IMR-90 (cell line): ENCODE data around the gene KDM4B. TPM values are rescaled to one million over a fixed set of nuclear protein-coding genes. Genes with fewer than 3 reads are reported as not detected.

Source experiments
- ATAC-seq: fragments of 200-7000 bp; cut with Tn5 transposase; 2 replicates; pipeline ENCODE4 v1.9.1; 2020; ENCODE audit warnings: low read depth, mild to moderate bottlenecking, moderate library complexity
- BruUV-seq: library from RNA; stranded (reverse); fragments of 400-500 nt; replicated peaks from 2 replicates; lab custom pipeline; 2021; lab: Mats Ljungman, UMichigan
- CTCF ChIA-PET: fragments of 300-600 bp; formaldehyde crosslinking; extraction: SDS; loops from one replicate; lab custom pipeline; 2021; ENCODE audit warnings: antibody characterized with exemption; lab: Yijun Ruan, JAX
- POLR2A ChIA-PET: fragments of 300-600 bp; sonication (Branson Sonifier 250); formaldehyde crosslinking; loops from one replicate; lab custom pipeline; 2022; ENCODE audit warnings: antibody characterized with exemption; ENCODE audit not compliant: unreplicated experiment; lab: Charles Lee
- DNase-seq: peaks from one replicate; pipeline ENCODE4 v3.0.0; 2013
- H2AFZ ChIP-seq: replicated peaks from 2 replicates; pipeline ENCODE3; 2013; ENCODE audit warnings: low read length, mild to moderate bottlenecking; ENCODE audit not compliant: poor library complexity
- H2AK5ac ChIP-seq: 2 replicates; pipeline ENCODE4 v1.6.1; 2013; ENCODE audit warnings: low read depth, low read length, inconsistent platforms
- H2AK9ac ChIP-seq: replicated peaks from 2 replicates; pipeline ENCODE3; 2013; ENCODE audit warnings: mild to moderate bottlenecking, low read depth, low read length, moderate library complexity; ENCODE audit not compliant: poor library complexity
- H2BK120ac ChIP-seq: 2 replicates; pipeline ENCODE4 v1.6.1; 2013; ENCODE audit warnings: low read depth, low read length, inconsistent platforms
- H2BK15ac ChIP-seq: 3 replicates; pipeline ENCODE4 v1.6.1; 2013; ENCODE audit warnings: low read depth, low read length, inconsistent platforms
- H2BK20ac ChIP-seq: 2 replicates; pipeline ENCODE4 v1.6.1; 2013; ENCODE audit warnings: low read depth, mild to moderate bottlenecking, inconsistent platforms, low read length, moderate library complexity
- H2BK5ac ChIP-seq: 2 replicates; pipeline ENCODE4 v1.6.1; 2013; ENCODE audit warnings: mild to moderate bottlenecking, low read depth, low read length, inconsistent platforms; ENCODE audit not compliant: poor library complexity, severe bottlenecking
- H3K14ac ChIP-seq: replicated peaks from 2 replicates; pipeline ENCODE4 v1.6.1; 2013; ENCODE audit warnings: low read depth, low read length, inconsistent platforms
- H3K18ac ChIP-seq: 2 replicates; pipeline ENCODE4 v1.6.1; 2013; ENCODE audit warnings: low read depth, low read length, control low read depth
- H3K23ac ChIP-seq: 2 replicates; pipeline ENCODE4 v1.6.1; 2013; ENCODE audit warnings: low read depth, low read length, inconsistent platforms
- H3K27ac ChIP-seq: 2 replicates; pipeline ENCODE4 v1.5.1; 2013; ENCODE audit warnings: mild to moderate bottlenecking, control low read depth, low read length; ENCODE audit not compliant: insufficient read depth
- H3K27me3 ChIP-seq: 2 replicates; pipeline ENCODE4 v1.6.1; 2013; ENCODE audit warnings: low read length; ENCODE audit not compliant: control insufficient read depth, insufficient read depth
- H3K36me3 ChIP-seq: 2 replicates; pipeline ENCODE4 v1.6.1; 2013; ENCODE audit warnings: low read length, mixed read lengths; ENCODE audit not compliant: control insufficient read depth, insufficient read depth
- H3K4ac ChIP-seq: 2 replicates; pipeline ENCODE4 v1.6.1; 2013; ENCODE audit warnings: low read depth, low read length, inconsistent platforms
- H3K4me1 ChIP-seq: 2 replicates; pipeline ENCODE4 v1.6.1; 2013; ENCODE audit warnings: low read length, mixed read lengths; ENCODE audit not compliant: control insufficient read depth, insufficient read depth
- H3K4me2 ChIP-seq: 2 replicates; pipeline ENCODE4 v1.6.1; 2013; ENCODE audit warnings: low read depth, mild to moderate bottlenecking, control low read depth, low read length, moderate library complexity
- H3K4me3 ChIP-seq: 2 replicates; pipeline ENCODE4 v1.5.1; 2013; ENCODE audit warnings: low read depth, mild to moderate bottlenecking, control low read depth, low read length, moderate library complexity; ENCODE audit not compliant: insufficient read depth
- H3K56ac ChIP-seq: 2 replicates; pipeline ENCODE4 v1.6.1; 2013; ENCODE audit warnings: low read length, inconsistent platforms; ENCODE audit not compliant: insufficient read depth; ENCODE audit errors: extremely low read depth
- H3K79me1 ChIP-seq, 2 experiments: 2 replicates each; pipeline ENCODE4 v1.6.1; 2013; ENCODE audit warnings: low read length in 2 of 2, inconsistent platforms in 1 of 2, low read depth in 1 of 2
- H3K9ac ChIP-seq: 2 replicates; pipeline ENCODE4 v1.6.1; 2013; ENCODE audit warnings: low read depth, low read length, control low read depth
- H3K9me1 ChIP-seq: 2 replicates; pipeline ENCODE4 v1.6.1; 2013; ENCODE audit warnings: low read length, inconsistent platforms; ENCODE audit not compliant: insufficient read depth
- H3K9me3 ChIP-seq: 2 replicates; pipeline ENCODE4 v1.6.1; 2013; ENCODE audit warnings: low read length; ENCODE audit not compliant: control insufficient read depth, insufficient read depth
- H4K20me1 ChIP-seq: 2 replicates; pipeline ENCODE4 v1.6.1; 2013; ENCODE audit warnings: low read length, inconsistent platforms; ENCODE audit not compliant: insufficient read depth
- H4K5ac ChIP-seq: 2 replicates; pipeline ENCODE4 v1.6.1; 2013; ENCODE audit warnings: mild to moderate bottlenecking, low read depth, low read length, control low read depth
- H4K8ac ChIP-seq, 2 experiments: 2 replicates each; pipeline ENCODE4 v1.6.1; 2013; ENCODE audit warnings: low read depth in 2 of 2, low read length in 2 of 2, control low read depth in 1 of 2, inconsistent platforms in 1 of 2
- H4K91ac ChIP-seq: 2 replicates; pipeline ENCODE4 v1.6.1; 2013; ENCODE audit warnings: low read depth, low read length, inconsistent platforms; ENCODE audit not compliant: insufficient read depth
- BHLHE40 ChIP-seq: fragments of 150-350 bp; IDR thresholded peaks from 2 replicates; pipeline ENCODE4 v1.6.1; 2016; ENCODE audit warnings: mild to moderate bottlenecking, low read depth, low read length
- CEBPB ChIP-seq: IDR thresholded peaks from 2 replicates; pipeline ENCODE4 v1.6.1; 2012; ENCODE audit warnings: low read depth, low read length, improper control_type of control experiment
- CHD1 ChIP-seq: IDR thresholded peaks from 2 replicates; pipeline ENCODE4 v1.6.1; 2012; ENCODE audit warnings: low read depth, low read length, improper control_type of control experiment
- FOS ChIP-seq: fragments of 150-350 bp; IDR thresholded peaks from 2 replicates; pipeline ENCODE4 v1.6.1; 2016; ENCODE audit warnings: low read depth, low read length
- MAFK ChIP-seq: IDR thresholded peaks from 2 replicates; pipeline ENCODE4 v1.6.1; 2012; ENCODE audit warnings: low read depth, low read length, improper control_type of control experiment
- MAZ ChIP-seq: IDR thresholded peaks from 2 replicates; pipeline ENCODE4 v1.6.1; 2012; ENCODE audit warnings: low read depth, mild to moderate bottlenecking, low read length, improper control_type of control experiment, moderate library complexity, borderline replicate concordance
- MXI1 ChIP-seq: IDR thresholded peaks from 2 replicates; pipeline ENCODE4 v1.6.1; 2012; ENCODE audit warnings: low read depth, mild to moderate bottlenecking, low read length, moderate library complexity, borderline replicate concordance
- NFE2L2 ChIP-seq: fragments of 150-350 bp; IDR thresholded peaks from 2 replicates; pipeline ENCODE4 v1.6.1; 2016; ENCODE audit warnings: low read depth, mild to moderate bottlenecking, low read length
- POLR2A ChIP-seq: IDR thresholded peaks from 2 replicates; pipeline ENCODE4 v1.6.1; 2012; ENCODE audit warnings: mild to moderate bottlenecking, low read depth, low read length
- RAD21 ChIP-seq: IDR thresholded peaks from 2 replicates; pipeline ENCODE4 v1.6.1; 2012; ENCODE audit warnings: low read length, improper control_type of control experiment
- RCOR1 ChIP-seq: IDR thresholded peaks from 2 replicates; pipeline ENCODE4 v1.6.1; 2012; ENCODE audit warnings: mild to moderate bottlenecking, low read length, improper control_type of control experiment; ENCODE audit not compliant: insufficient replicate concordance
- RFX5 ChIP-seq: IDR thresholded peaks from 2 replicates; pipeline ENCODE4 v1.8.0; 2012; ENCODE audit warnings: low read depth, mild to moderate bottlenecking, low read length, moderate library complexity
- SMC3 ChIP-seq: fragments of 150-350 bp; IDR thresholded peaks from 2 replicates; pipeline ENCODE4 v1.6.1; 2016; ENCODE audit warnings: low read depth, mild to moderate bottlenecking, antibody characterized with exemption, low read length, moderate library complexity
- WGBS, 2 experiments: methylation state at CpG; one replicate each; pipeline versions ENCODE4 v1.1.5 to v1.1.7; 2013; ENCODE audit warnings: missing lambda C conversion rate in 2 of 2; ENCODE audit not compliant: insufficient read length in 1 of 2; ENCODE audit errors: extremely low coverage in 2 of 2; 5-methylcytosine and 5-hydroxymethylcytosine counted together
- dilution Hi-C: fragments of 300-500 bp; cut with HindIII; formaldehyde crosslinking; loops from one replicate; pipeline ENCODE4 v1.14.3; 2018; ENCODE audit warnings: low sequenced_read_pairs; ENCODE audit not compliant: unreplicated experiment
- in situ Hi-C: fragments of 300-500 bp; cut with MboI; formaldehyde crosslinking; loops from 3 replicates; pipeline ENCODE4 v1.14.3; 2019; ENCODE audit warnings: low sequenced_read_pairs, inconsistent platforms, mixed read lengths
- intact Hi-C: fragments of 100-400 bp; cut with micrococcal nuclease; formaldehyde crosslinking; loops from 2 replicates; pipeline ENCODE4 v1.10.0; 2022
- polyA plus RNA-seq, 3 experiments: library from polyadenylated mRNA; depleted of rRNA; stranded (reverse); fragments of >200 nt; gene quantifications; 2 replicates each; pipeline ENCODE4 v1.2.3, GENCODE V29; 2012; ENCODE audit warnings: low replicate concordance in 1 of 3
- total RNA-seq: library from RNA; depleted of rRNA; stranded (reverse); fragments of >200 nt; gene quantifications from 2 replicates; pipeline ENCODE4 v1.2.3, GENCODE V29; 2012
- TF ChIP-seq, protein P1 (sequence below): fragments of 150-350 bp; IDR thresholded peaks from 2 replicates; pipeline ENCODE4 v1.6.1; 2016; ENCODE audit warnings: low read depth, mild to moderate bottlenecking, low read length, moderate library complexity, borderline replicate concordance
- TF ChIP-seq, protein P2 (sequence below): conservative IDR thresholded peaks from 2 replicates; pipeline ENCODE4 v1.5.1; 2012; ENCODE audit warnings: mild to moderate bottlenecking, low read depth, low read length, improper control_type of control experiment
- TF ChIP-seq, protein P3 (sequence below): fragments of 150-350 bp; IDR thresholded peaks from 2 replicates; pipeline ENCODE4 v1.6.1; 2017; ENCODE audit warnings: mild to moderate bottlenecking, antibody characterized with exemption, low read length, low read depth

The KDM4B gene
- total and polyA plus RNA-seq, 2 of the 4 experiments (the other 2 are of a cell fraction), result 5.0 to 17.9 TPM

DNA sequence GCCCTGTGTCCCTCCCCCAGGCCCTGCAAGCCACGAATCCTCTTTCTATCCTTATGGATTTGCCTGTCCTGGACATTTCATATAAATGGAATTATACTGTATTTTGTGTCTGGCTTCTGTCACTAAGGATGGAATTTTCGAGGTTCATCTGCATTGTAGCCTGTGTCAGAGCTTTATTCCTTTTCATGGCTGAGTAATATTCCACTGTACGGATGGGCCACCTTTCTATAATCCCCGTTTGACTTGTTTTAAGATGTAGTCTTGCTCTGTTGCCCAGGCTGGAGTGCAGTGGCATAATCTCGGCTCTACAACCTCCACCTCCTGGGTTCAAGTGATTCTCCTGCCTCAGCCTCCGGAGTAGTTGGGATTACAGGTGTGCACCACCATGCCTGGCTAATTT lies 3.9 kb upstream of the KDM4B start:
- POLR2A ChIA-PET, result no interaction called here
- dilution Hi-C loops, result no loop called here
- CTCF ChIA-PET, result no interaction called here
- in situ Hi-C loops, result no loop called here
- TF ChIP-seq CEBPB (no peak), NFE2L2 (no peak), RAD21 (no peak), RCOR1 (no peak), FOS (no peak), RFX5 (no peak), BHLHE40 (no peak), MAZ (no peak), MAFK (no peak), POLR2A (no peak), SMC3 (no peak), MXI1 (no peak), CHD1 (no peak)
- TF ChIP-seq, protein P1, sequence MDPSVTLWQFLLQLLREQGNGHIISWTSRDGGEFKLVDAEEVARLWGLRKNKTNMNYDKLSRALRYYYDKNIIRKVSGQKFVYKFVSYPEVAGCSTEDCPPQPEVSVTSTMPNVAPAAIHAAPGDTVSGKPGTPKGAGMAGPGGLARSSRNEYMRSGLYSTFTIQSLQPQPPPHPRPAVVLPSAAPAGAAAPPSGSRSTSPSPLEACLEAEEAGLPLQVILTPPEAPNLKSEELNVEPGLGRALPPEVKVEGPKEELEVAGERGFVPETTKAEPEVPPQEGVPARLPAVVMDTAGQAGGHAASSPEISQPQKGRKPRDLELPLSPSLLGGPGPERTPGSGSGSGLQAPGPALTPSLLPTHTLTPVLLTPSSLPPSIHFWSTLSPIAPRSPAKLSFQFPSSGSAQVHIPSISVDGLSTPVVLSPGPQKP, result no peak
- TF ChIP-seq, protein P2, sequence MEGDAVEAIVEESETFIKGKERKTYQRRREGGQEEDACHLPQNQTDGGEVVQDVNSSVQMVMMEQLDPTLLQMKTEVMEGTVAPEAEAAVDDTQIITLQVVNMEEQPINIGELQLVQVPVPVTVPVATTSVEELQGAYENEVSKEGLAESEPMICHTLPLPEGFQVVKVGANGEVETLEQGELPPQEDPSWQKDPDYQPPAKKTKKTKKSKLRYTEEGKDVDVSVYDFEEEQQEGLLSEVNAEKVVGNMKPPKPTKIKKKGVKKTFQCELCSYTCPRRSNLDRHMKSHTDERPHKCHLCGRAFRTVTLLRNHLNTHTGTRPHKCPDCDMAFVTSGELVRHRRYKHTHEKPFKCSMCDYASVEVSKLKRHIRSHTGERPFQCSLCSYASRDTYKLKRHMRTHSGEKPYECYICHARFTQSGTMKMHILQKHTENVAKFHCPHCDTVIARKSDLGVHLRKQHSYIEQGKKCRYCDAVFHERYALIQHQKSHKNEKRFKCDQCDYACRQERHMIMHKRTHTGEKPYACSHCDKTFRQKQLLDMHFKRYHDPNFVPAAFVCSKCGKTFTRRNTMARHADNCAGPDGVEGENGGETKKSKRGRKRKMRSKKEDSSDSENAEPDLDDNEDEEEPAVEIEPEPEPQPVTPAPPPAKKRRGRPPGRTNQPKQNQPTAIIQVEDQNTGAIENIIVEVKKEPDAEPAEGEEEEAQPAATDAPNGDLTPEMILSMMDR, result no peak
- TF ChIP-seq, protein P3, sequence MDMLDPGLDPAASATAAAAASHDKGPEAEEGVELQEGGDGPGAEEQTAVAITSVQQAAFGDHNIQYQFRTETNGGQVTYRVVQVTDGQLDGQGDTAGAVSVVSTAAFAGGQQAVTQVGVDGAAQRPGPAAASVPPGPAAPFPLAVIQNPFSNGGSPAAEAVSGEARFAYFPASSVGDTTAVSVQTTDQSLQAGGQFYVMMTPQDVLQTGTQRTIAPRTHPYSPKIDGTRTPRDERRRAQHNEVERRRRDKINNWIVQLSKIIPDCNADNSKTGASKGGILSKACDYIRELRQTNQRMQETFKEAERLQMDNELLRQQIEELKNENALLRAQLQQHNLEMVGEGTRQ, result no peak
- H3K9ac ChIP-seq, result no peak overlapping the region
- no peak overlapping the region for H3K4me3 ChIP-seq
- H3K27me3 ChIP-seq, result no peaks in the 10 kb centered on the region
- H3K4ac ChIP-seq, result no peak overlapping the region
- H4K5ac ChIP-seq, result no peak overlapping the region
- H3K9me3 ChIP-seq, result no peaks in the 10 kb centered on the region
- H3K27ac ChIP-seq, result no peak overlapping the region
- H3K56ac ChIP-seq, result no peak overlapping the region
- ATAC-seq (no peak), DNase-seq (no peak)
- intact Hi-C loops, result no loop called here
- peaks cover 10 to 28% of the 10 kb centered on the region in 2 experiments for H3K79me1 ChIP-seq
- no peak overlapping the region for H4K91ac ChIP-seq
- H3K4me1 ChIP-seq, result peaks cover 4% of the 10 kb centered on the region; the same call in 1 of the 2 replicates
- H2AK9ac ChIP-seq, result no peak overlapping the region
- H2BK15ac ChIP-seq, result no peak overlapping the region
- no peak overlapping the region for H2AK5ac ChIP-seq
- peaks cover 5% of the 10 kb centered on the region for H3K36me3 ChIP-seq
- no peak overlapping the region for H2BK120ac ChIP-seq
- H3K9me1 ChIP-seq, result peaks cover 10% of the 10 kb centered on the region
- H3K4me2 ChIP-seq, result no peak overlapping the region
- BruUV-seq, result no TSS peak
- peaks cover 6% of the 10 kb centered on the region for H4K20me1 ChIP-seq
- WGBS, 2 experiments, result no CpG with 5 or more reads among the region's 6 CpGs
- H4K8ac ChIP-seq, result no peak overlapping the region
- H3K23ac ChIP-seq, result no peak overlapping the region
- H2AFZ ChIP-seq, result no peak overlapping the region
- no peak overlapping the region for H3K18ac ChIP-seq
- H3K14ac ChIP-seq, result no peak overlapping the region
- H2BK5ac ChIP-seq, result no peak overlapping the region
- no peak overlapping the region for H2BK20ac ChIP-seq
